GM12801 (cell line): Measurements from ENCODE around the gene BCAT1.

Experiments
- TF ChIP-seq, protein P1 (sequence below): IDR thresholded peaks from one replicate; pipeline ENCODE4 v1.5.1; 2011; ENCODE audit warnings: control low read depth; ENCODE audit not compliant: insufficient read length; ENCODE audit errors: extremely low read depth

The BCAT1 gene

DNA sequence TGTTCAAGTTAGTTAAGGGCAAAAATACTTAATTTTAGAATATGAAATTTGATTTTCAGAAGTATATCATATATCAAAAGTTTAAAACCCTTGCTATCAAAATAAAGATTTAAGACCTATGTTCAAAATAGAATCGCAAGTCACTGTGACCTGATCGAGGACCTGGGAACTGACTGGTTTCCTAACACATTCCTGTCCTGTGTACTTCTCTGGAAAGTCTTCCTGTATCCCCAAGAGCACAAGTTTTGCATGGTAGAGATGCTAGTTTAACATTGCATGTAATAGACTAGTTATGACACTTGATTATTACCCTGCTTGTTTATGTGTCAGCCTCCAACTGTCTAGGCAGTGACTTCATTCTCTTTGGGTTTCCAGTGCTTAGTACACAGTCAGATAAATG is 30.3 kb downstream of the BCAT1 start:
- TF ChIP-seq, protein P1, sequence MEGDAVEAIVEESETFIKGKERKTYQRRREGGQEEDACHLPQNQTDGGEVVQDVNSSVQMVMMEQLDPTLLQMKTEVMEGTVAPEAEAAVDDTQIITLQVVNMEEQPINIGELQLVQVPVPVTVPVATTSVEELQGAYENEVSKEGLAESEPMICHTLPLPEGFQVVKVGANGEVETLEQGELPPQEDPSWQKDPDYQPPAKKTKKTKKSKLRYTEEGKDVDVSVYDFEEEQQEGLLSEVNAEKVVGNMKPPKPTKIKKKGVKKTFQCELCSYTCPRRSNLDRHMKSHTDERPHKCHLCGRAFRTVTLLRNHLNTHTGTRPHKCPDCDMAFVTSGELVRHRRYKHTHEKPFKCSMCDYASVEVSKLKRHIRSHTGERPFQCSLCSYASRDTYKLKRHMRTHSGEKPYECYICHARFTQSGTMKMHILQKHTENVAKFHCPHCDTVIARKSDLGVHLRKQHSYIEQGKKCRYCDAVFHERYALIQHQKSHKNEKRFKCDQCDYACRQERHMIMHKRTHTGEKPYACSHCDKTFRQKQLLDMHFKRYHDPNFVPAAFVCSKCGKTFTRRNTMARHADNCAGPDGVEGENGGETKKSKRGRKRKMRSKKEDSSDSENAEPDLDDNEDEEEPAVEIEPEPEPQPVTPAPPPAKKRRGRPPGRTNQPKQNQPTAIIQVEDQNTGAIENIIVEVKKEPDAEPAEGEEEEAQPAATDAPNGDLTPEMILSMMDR, result no peak

DNA sequence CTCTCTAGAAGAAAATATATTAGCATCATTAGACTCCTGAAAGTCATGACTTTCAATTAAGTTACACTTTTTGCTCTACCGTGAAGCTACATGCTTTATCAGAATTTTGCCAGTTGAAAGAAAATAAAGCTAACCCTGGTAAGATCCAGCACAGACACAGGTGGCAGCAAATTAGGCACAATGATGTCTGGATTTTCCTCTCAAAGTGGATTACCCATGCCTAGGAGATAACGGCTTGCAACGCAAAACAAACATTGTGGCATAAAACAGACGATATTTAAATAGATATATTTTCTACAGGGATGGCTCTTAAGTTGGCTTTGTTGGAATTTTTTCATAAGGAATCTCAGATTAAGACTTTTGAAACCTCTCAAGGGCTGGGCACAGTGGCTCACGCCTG is 33.4 kb downstream of the BCAT1 start:
- TF ChIP-seq, protein P1, result no peak

DNA sequence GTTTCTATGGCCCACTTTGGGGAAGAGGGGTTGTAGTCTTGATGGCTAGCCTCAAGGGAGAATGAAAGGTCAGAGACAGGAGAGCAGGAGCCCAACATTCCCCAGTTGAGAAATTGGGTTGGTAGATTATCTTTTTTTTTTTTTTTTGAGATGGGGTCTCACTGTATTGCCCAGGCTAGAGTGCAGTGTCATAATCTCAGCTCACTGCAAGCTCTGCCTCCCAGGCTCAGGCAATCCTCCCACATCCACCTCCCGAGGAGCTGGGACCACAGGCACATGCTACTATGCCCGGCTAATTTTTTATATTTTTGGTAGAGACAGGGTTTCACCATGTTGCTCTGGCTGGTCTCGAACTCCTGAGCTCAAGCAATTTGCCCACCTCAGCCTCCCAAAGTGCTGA is 34.9 kb downstream of the BCAT1 start:
- TF ChIP-seq, protein P1, result no peak

DNA sequence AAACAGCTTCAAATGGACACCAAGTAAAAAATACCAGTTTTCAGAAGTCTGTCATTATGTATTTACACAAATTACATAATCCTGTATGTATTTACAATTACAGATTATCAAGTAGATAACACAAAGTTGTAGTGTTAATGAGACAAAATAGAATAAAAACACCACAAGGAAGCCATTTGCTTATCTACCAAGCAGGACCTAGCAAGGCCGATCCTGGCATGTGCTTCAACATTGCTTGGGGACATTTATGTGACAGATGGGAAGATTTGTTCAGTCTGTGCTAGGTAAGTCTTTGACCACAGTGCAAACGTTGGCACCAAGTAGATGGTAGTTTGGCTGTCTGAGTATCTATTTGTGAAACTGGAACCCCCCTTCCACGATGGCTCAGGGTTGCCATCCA is 35.8 kb downstream of the BCAT1 start:
- TF ChIP-seq, protein P1, result no peak

DNA sequence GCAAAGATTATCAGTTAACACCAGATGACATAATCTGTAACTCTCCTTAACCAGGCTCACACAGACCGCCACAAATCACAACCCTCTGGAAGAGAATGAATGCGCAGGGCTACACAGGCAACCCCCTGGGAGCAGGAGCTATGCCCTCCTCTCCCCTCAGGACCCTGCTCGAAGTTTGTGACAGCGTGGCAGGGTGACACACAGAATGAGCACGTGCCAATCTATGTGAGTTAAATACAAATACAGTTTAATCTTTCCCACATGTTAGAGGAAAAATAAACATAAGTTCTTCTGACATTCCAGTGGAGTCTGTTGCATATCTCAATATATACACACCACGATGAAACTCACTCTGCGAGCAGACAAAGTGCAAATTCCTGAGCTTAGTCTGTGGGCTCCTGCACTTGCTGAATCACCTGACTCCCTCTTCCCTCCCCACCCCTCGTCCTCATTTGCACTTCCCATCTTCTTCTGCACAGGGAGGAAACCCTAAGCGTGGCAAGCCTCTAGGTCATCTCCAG is 37.6 kb downstream of the BCAT1 start:
- TF ChIP-seq, protein P1, result no peak

DNA sequence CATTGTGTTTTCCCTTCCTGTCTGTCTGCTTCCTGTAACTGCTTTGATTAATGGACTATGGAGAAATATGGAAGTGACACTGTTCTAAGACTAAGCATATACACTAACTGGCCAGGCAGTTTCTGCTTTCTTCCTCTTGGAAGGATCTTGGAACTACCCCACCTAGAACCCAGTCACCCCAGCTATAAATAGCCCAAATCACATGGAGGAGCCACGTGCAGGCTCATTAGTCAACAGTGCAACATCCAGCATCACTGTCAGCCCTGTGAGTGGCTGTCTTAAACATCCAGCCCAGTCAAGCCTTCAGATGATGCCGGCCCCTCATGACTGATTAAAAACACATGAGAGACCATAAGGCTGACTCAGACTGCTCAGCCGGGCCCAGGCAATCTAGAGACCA is 39.2 kb downstream of the BCAT1 start:
- TF ChIP-seq, protein P1, result no peak

DNA sequence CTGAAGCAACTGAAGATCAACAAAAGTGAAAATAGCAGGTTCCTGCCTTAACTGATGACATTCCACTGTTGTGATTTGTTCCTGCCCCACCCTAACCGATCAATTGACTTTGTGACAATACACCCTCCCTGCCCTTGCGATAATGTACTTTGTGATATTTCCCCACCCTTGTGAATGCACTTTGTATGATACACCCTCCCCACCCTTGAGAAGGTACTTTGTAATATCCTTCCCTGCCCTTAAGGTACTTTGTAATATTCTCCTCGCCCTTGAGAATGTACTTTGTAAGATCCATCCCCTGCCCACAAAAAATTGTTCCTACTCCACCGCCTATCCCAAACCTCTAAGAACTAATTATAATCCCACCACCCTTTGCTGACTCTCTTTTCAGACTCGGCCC is 41.4 kb downstream of the BCAT1 start:
- TF ChIP-seq, protein P1, result no peak

DNA sequence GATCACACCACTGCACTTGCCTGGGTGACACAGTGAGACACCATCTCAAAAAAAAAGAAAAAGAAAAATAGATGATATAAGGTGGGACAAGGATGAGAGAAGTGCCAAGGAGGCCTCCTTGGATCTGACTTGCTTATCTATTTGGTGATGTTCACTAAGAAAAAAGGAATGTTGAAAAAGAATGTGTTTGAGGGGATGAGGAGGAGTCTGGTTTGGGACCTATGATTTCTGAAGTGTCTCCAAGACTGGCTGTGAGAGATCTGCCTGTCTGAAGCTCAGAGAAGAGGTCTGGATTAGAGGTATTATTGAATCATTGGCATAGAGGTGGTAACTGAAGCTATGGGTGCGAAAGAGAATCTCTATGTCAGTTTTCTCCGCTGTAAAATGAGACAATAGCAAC is 42.8 kb downstream of the BCAT1 start:
- TF ChIP-seq, protein P1, result no peak
